Right forelimb (tissue), 1 donor: ENCODE results near the gene LCNL1.

Experiments used
- DNase-seq: peaks from one replicate; pipeline ENCODE4 v3.0.0-alpha.2; 2018

The LCNL1 gene

DNA sequence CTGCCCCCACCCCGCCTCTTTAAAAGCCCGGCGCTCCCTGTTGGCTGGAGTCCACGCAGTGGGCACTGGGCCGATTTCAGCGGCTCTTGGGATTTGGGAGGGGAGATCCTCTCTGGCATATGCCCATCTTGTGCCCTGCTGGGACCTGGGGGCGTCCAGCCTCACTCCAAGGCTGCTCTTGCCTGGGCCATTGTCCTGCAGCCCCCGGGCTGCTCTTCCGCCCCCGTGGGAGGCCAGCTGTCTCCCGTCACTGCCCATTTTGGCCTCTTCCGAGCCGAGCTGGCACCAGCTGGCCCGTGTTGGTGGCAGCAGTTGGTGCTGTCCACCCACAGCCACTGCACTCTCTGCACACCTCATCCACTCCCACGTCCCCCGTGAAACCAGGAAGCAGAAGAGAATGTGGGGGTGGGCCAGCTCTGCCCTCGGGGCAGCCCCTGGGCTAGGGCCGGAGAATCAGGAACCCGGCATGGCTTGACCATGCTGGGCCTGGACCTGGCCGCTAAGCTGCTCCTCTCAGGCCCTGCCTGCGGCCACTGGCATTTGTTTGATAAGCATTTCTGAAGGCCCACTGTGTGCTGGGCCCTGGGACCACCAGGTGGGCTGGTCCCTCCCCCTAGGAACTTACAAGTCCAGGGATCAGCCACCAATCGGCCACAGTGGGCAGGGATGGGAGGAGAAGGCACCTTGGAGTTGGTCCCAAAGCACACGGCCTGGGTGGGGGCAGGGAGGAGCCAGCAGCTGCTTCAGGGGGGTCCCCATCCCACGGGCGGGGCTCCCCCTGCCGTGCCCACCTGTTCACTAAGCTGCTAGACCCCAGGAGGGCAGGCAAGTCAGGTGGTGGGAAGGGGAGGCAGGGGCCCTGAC, 35.5 kb upstream of the LCNL1 start:
- DNase-seq: no peak

DNA sequence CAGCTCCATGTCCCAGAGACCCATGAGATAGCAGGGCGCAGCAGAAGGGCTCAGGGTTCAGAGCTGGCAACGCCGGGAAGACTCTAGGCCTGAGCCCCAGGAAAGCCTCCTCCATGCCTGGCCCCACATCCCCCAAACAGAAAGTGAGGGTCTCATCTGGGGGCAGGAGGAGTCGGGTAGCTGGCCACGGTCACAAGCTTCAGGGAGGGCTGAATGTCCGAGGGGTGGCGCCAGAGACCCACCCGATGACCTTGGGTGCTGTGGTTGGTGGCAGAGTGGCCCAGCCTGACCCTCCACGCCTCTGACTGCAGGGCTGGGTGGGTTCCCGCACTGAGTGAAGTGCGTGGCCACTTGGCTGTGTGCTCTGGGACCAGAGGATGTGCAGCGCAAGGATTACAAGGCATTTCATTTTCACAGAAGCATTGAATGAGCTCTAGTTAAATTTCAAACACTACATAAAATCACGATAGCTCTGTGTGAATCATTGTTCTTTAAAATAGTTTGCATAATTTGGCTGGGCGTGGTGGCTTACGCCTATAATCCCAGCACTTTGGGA, 34.8 kb upstream of the LCNL1 start:
- no peak for DNase-seq

DNA sequence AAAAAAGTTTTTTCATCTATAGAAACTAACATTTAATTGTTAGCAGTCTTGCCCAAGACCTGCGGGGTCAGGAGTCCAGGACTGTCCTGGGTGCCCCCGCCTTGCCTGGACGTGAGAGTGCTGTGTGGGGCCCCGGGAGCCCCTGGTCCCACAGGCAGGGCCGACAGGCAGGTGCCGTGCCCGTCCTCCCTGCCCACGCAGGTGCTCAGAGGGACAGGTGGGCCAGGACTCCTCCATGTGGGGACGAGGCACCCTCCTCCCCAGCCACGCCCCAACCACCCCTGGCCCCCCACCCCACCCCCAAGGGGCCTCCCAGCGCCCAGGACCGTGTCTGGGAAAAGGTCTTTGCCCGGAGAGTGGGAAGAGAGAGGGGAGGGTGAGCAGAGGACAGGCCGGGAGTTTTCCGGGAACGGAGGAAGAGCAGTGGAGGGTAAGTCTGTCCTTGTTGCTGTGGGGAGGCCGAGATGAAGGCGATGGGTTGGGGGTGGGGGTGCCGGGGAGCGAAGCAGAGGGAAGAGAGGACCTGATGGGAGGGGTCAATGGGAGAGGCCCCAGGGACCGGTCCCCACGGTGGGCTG, 33.5 kb upstream of the LCNL1 start:
- DNase-seq: no peak

DNA sequence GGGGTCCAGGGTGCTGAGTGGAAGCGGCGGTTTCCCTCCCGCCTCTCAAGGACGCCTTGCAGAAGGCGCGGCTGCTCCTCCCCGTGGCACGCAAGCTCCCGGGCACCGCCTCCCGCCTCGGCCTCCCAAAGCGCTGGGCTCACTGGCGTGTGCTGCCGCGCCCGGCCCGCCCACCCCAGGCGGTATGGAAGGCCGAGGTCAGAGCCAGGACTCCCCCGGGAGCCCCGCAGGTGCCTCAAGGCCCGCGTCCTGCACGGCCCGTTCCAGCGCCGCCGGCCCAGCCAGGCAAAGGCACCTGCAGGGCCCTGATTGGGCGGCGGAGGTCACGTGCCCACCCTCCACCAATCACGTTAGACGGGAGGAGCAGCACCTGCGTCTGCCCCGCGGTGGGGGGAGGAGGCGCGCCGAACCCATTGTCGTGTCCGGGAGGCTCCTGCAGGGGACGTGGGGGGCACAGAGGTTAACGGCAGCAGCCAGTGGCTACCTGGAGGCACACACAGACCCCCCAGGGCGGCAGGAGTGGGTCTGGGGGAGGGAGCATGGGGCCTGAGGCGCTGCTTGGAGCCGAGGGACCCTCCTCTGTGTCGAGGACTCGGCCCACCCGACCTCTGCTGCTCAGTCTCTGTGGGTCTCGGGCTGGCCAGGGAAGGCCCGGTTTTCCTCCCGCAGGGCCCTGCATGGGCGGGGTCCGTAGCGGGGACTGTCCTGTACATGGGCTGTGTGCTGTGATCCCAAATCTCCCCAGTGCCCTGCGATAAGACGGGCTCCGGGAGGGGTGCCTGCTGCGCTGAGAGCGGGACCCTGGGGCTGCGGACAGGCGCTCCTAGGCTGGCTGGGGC, 32.8 kb upstream of the LCNL1 start:
- peak; percentile 92 for DNase-seq

DNA sequence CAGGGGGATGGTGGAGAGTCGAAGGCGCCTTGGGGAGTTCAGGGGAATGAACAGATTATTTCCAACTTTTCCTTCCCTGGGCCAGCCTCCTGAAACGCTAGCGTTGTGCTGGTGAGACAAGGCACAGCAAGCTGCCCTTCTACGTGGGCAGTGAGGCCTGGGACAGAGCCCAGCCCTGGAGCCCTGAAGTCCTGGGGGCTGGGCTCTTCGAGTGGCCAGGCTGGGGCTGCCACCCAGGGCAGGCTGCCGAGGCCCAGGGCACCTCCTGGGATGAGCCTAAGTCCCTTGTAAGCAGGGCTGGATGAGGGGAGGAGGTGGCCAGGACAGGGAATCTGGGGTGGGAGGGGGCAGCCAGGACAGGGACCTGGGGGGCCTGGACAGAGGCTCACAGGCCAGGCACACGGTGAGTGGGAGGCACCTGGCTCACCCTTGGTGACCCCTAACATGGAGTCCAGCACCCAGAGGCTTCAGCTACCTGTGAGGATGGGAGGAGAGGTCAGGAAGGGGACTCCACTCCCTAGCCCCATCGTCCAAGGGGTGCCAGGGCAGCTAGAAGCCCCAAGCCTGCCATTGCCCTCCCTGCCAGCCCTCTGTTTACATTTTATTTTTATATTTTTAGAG, 32.0 kb upstream of the LCNL1 start:
- no peak for DNase-seq

DNA sequence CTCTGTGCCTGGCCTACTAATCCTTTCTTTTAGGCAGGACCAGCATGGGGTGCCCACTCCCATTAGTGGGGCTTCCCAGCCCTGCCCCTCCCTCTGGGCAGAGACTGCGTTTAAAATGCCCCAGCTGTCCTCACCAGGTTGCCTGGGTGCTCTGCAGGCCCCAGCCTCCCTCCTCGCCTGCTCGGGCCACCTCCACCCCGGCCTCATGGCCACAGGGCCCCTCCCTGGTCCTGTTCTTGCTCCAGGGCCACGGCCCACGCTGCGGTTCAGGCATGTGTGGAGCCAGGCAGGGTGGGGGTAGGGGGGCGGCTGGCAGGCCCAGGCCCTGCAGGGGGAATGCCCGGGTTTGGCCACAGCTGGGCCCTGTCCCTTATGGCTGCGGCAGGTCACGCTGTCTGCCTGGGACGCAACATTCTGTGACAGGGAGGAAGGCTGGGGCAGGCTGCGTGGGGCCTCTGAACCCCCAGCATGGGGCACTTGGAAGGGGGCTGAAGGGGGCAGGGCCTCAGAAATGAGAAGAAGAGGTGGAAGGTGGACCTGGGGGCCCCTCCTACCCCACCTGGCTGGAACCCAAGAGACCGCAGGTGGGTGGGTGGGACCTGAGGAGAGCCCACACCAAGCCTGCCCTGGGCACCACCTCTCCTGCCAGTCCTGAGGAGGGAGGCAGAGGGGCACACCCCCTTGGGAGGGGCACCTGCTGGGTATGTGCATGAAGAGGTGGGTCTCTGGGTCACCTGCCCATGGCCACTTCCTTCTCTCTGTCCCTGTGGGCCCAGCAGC, 31.1 kb upstream of the LCNL1 start, which contains the start of gene LCN12:
TSS of gene LCN12 (plus strand) at position 733 of the 780 bp plus-strand sequence. CDS start 55 bp downstream, outside the sequence.
- DNase-seq: no peak

DNA sequence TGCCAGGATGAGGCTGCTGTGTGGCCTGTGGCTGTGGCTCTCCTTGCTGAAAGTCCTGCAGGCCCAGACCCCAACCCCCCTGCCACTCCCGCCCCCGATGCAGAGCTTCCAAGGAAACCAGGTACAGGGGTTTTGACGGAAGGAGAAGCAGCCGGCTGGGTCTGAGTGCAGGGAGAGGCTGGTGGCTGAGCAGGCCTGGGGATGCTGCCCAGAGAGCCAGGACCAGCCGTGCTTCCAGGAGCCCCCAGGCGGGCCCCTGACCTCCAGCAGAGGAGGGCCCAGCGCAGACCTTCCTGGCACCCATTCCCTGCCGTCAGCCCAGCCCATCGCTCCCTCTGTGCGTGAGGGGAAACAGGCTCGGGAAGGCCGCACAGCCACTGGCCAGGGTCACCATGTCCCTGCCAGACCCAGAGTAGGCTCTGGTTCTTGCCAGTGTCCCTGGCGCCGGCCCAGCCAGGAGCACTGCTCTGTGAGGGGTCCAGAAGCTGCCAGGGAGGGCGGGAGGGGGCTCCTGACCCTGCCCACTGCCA, 30.4 kb upstream of the LCNL1 start:
- DNase-seq: no peak

DNA sequence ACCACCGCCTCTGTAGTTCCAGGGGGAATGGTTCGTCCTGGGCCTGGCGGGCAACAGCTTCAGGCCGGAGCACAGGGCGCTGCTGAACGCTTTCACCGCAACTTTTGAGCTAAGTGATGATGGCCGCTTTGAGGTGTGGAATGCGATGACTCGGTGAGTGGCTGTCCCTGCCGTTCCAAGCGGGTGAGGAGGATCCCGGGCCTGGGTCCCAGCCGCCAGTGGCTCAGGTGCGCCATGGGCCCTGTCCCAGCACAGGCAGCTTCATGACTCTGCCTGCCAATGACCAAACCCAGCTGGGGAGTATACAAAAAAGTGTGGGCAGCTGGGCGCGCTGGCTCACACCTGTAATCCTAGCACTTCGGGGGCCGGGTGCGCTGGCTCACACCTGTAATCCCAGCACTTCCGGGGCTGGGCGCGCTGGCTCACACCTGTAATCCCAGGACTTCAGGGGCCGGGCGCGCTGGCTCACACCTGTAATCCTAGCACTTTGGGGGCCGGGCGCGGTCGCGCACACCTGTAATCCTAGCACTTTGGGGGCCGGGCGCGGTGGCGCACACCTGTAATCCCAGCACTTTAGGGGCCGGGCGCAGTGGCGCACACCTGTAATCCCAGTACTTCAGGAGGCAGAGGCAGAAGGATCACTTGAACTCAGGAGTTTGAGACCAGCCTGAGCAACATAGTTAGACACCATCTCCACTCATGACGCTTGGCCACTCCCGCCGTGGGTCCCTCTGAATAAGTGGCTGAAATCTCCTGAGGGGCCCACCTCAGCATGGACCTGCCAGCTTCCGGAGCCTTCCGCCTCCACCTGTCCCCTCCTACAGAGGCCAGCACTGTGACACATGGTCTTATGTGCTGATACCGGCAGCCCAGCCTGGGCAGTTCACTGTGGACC, 29.7 kb upstream of the LCNL1 start:
- no peak for DNase-seq

DNA sequence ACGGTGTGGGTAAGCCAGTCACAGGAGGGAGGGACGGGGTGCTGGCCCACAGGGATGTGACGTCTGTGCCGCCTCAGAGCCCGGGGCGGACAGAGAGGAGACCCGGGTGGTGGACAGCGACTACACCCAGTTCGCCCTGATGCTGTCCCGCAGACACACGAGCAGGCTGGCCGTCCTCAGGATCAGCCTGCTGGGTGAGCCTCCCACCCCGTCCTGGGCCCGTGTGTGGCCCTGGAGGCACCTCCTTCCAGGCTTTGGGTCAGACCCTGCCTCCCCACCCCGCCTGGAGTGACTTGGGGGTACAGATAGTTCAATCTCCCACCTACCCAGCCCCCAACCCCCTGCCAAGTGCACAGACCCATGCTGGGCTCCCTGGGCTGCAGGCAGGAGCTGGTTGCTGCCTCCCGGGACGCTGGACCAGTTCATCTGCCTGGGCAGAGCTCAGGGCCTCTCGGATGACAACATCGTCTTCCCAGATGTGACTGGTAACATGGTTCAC, 29.0 kb upstream of the LCNL1 start:
- DNase-seq: no peak

DNA sequence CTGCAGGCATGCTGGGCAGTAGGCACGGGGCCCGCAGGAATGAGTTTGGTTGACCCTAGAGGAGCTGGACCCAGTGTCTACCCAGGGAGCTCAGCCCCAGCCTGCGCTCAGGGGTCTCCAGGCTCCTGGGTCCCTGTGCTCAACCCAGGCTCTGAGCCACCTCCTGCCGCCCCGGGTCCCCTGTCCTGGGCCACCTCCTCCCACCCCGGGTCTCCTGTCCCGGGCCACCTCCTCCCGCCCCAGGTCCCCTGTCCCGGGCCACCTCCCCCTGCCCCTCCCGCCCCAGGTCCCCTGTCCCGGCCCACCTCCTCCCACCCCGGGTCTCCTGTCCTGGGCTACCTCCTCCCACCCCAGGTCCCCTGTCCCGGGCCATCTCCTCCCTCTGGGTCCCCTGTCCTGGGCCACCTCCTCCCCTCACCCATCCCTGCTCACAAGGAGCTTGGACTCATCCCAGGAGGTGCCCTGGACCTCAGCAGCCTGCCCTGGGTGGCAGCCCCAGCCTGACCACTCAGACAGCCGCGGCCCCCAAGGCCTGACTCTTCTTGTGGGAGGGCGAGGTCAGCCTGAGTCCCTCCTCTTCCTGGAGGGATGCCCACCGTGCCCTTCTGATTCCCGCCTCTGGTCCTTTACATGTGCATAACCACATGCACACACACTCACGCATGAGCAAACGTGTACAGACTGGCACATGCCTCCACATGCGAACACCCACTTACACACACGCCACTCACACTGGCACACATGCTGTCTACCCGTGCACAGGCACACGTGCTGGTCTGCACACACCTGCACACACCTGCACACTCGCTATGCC, 28.3 kb upstream of the LCNL1 start:
- DNase-seq: no peak

DNA sequence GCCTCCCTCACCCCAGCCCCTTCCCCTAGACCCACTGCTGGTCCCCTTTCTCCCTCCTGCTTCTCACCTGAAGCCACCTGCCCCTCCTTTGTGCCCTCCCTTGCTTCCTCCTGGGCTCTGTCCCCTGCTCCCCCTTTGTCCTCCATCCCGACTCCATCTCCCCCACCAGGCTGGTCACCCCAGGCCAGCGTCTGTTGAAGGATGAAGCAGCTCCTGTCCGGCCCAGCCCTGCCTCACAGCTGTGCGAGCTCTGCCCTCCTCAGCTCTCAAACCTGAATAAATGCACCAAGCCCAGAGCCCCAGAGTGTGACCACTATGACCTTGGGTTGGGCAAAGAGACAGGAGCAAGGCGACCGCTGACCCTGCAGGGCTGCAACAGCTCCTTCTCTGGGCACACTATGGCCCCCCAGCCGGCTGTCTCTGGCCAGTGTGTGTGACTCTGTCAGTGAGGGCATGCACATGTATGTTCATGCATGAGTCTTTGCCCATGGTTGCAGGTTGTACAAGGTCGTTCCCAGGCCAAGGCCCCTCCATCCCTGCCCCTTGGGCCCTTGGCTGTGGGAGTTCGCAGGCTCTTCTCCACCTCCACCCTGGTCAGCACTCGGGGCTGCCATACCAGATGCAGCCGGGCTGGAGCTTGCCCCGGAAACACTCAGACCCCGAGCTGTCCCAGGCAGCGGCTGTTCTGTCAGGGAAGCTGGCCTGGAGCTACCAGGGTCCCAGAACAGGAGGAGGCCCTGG, 27.4 kb upstream of the LCNL1 start:
- no peak for DNase-seq

DNA sequence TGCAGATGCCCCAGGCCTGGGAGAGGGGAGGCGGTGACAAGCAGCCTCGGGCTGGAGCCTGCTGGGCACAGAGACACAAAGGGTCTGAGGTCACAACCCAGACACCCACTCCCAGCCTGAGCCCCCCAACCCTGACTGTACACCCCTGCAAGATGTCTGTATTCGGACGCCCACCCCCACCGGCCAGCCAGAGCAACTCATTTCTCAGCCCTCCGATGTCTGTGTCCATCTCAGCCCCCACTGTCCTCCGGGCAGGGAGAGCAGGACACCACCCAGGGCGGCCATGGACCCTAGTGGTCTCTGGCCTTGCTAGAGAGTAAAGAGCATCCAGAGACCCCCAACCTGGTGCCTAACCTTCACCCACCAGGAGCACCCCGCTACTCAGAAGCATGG, 26.9 kb upstream of the LCNL1 start:
- DNase-seq: no peak

DNA sequence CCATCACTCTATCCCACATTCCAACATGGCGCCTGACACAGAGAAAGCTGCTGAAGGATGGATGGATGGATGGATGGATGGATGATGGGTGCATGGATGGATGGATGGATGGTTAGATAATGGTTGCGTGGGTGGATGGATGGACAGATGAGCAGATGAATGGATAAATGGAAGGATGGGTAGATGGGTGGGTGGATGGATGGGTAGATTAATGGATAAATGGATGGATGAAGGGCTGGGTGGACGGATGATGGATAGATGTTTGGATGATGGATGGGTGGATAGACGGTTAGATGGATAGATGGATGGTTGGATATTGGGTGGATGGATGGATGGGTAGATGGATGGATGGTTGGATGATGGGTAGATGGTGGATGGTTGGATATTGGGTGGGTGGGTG, 26.2 kb upstream of the LCNL1 start:
- DNase-seq: no peak

DNA sequence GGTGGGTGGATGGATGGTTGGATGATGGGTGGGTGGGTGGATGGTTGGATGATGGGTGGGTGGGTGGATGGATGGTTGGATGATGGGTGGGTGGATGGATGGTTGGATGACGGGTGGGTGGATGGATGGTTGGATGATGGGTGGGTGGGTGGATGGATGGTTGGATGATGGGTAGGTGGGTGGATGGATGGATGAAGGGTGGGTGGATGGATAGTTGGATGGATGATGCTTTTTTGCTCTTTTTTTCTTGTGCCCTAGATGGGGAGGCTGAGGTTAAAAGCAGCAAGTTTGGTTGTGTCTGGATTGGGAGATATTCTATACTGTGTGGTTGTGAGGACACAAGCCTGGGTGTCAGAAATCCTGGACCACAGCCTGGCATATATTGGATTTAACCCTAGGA, 25.3 kb upstream of the LCNL1 start:
- no peak for DNase-seq

DNA sequence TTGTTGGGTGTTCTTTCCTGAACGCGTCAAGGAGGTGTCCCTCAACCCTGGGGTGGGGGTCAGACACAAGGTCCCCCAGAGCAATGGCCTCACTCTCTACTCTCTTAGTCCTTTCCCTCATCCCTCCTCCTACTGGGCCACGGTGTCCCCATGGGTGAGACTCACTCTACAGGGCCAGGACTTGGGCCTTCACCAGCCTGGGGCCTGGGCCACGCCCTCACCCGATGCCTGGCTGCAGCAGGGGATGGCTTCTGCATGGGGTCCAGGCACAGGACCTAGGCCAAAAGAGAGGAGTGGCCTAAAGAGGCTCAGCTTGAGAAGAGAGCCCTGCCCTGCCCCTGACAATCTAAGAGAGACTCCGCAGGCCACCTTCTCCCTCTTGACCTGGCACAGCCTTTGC, 24.9 kb upstream of the LCNL1 start:
- DNase-seq: no peak

DNA sequence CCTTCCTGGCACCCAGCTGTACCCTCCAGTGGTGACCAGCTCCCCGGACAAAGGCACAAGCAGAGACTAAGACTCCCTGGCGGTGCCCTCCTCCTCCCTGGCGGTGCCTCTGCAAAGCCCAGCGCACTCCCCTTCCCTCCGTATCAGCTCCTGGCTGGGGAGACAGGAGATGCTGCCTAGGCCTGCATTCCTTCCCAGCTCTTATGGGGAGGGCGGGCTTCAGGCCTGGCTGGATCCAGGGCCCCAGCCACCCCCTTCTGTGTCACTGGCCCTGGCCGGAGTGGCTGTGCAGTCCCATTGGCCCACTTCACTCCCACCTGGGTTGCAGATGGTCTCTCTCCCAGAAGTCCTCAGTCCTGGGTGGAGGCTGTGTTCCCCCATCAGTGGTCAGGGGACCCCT, 24.3 kb upstream of the LCNL1 start:
- no peak for DNase-seq

DNA sequence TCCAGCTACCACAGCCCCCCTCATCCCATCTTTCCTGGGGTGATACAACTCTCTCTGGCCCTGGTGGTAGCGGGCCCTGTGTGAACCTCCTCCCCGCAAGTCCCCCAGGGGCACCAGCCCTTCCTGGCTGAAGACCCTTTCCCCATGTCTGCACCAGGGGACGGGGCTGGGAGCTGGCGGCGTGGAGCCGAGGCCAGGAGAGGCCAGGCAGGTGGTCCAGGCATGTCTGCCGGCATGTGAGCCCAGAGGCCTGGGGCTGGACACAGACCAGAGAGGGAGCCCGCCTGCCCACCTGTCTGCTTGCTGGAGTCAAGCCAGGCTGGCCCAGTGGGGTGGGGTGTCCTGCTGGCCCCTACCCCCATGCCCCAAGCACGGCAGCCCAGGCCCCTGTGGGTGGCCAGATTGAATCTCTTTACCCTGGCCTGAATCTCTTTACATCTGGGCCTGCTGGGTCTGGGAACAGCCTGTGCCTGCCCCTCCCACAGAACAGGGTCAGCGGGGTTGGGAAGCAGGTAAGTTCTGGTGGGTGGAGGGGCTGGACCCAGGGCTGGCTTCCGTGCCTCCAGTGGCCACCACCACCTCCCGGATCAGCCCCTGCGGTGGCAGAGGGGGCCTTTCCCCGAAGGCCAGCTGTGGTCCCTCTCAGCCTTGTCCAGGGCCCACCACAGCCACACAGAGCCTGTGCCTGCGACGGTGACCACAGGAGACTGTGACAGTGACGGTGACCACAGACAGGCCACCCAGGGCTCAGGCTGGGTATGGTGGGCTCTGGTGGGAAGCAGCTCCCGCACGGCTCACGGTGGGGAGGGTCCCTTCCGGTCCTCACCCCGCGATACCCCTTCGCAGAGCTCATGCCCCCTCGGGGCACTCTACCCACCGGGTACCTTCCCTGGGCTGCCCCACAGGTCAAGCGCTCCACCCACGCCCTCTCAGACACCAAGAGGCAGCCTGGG, 23.6 kb upstream of the LCNL1 start:
- no peak for DNase-seq
